ENCODE measurements around the gene RPN1.

Gene RPN1

DNA sequence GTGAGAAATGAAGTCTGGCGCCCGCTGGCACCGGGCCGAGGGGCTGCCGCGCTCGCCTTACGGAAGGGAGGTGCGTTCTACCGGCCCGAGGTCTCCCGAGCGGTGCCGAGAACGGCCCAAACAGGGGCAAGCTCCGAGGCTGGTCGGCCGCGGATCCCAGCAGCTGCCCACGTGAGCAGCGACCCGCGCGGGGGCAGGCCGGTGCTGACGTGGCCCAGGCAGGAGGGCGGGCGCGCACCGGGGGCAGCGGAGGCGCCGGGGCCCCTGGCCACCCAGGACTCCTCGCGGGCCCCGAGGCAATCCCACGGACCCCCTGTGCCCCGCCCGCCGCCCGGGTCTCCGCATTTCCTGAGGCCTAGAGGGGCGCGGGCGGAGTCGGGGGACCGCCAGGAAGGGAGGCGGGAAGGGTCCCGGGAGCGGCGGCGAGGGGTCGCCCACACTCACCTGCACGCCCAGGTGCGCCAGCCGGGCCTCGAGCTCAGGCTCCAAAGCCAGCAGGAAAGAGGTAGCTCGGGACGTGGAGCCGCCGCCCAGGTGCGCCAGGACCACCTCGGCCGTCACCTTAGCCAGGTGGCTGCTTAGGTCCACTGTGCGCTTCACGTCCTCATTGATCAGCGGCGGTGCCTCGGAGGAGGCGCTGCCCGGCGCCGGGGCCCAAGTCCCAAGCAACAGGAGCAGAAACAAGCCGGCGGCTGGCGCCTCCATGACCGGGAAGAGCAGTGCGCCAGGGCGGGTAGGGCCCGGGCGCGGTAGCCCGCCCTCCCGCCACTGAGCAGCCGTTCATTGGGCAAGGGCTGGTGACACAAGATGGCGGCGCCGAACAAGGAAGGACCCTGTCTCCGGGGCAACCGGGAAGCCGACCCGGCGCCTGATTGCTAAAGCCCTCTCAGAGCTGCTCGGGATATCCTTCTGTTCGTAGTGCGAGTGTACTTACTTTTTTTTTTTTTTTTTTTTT lies at the start of gene RPN1:
TSS of gene RPN1 (minus strand) at position 723 of the 955 bp plus-strand sequence. CDS start at position 705, 18 bp downstream.
- ChIA-PET POLR2A (interaction anchor here (1.7 kb wide), 1 partner anchor 32 kb away, joined by 7 read pairs; no protein-coding TSS in a partner anchor), CTCF (interaction anchor here (0.9 to 2.3 kb wide), 6 partner anchors 10 to 196 kb away, joined by 3 to 15 read pairs (median 4); no protein-coding TSS in a partner anchor)
- peak; percentile 94 for DNase-seq (ENCODE audit: extremely low spot score)
- TF ChIP-seq, protein P1, sequence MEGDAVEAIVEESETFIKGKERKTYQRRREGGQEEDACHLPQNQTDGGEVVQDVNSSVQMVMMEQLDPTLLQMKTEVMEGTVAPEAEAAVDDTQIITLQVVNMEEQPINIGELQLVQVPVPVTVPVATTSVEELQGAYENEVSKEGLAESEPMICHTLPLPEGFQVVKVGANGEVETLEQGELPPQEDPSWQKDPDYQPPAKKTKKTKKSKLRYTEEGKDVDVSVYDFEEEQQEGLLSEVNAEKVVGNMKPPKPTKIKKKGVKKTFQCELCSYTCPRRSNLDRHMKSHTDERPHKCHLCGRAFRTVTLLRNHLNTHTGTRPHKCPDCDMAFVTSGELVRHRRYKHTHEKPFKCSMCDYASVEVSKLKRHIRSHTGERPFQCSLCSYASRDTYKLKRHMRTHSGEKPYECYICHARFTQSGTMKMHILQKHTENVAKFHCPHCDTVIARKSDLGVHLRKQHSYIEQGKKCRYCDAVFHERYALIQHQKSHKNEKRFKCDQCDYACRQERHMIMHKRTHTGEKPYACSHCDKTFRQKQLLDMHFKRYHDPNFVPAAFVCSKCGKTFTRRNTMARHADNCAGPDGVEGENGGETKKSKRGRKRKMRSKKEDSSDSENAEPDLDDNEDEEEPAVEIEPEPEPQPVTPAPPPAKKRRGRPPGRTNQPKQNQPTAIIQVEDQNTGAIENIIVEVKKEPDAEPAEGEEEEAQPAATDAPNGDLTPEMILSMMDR (IDR thresholded peaks at IDR 0.05; ENCODE audit: control extremely low read depth, extremely low read depth, low read depth, missing control alignments) = no peak

DNA sequence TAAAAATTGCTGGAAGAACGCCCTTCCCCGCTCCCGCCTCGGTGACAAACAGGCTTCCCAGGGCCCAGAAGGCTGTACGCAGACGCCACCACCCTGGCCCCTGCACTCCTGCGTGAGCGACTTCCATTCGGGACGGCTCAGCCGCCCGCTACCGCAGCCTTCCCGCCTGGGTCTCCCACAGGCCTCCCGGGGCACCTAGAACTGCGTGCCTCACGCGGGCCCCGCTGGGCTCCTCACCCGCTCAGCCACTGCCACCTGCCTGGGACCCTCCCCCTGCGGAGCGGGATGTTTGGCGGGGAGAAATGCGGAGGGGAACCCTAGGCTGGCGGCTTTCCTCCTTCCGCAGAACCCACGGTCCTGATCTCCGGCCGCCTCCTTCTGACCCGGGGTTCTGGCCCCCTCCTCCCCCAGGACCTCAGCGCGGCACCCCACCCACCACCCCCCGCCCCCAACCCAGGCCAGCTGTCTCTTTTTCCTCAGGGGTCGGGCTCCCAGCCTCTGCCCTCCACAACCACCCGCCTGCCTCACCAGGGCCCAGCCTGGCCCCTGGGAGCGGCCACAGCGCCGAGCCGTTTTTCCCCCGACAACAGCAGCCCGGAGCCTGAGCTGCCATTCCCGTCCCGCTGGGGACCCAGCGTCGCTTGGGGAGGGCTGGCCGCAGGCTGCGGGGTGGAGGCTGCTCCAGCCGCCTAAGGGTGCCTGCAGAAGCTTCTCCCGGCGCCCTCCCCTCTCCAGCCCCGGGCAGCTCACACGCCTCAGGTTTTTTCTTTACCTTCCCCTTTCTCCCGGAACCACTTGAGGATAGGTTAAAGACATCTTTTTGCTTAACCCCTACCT lies 47.8 kb upstream of the RPN1 start:
- CTCF ChIA-PET = interaction anchor here (4.5 kb wide), 1 partner anchor 17 kb away, joined by 18 read pairs; no protein-coding TSS in a partner anchor
- DNase-seq (ENCODE audit: extremely low spot score) = peak; percentile 39
- POLR2A ChIA-PET = interaction anchor here (0.7 kb wide), 1 partner anchor 30 kb away, joined by 3 read pairs; no protein-coding TSS in a partner anchor
- TF ChIP-seq, protein P1 (IDR thresholded peaks at IDR 0.05; ENCODE audit: control extremely low read depth, extremely low read depth, low read depth, missing control alignments) = no peak

DNA sequence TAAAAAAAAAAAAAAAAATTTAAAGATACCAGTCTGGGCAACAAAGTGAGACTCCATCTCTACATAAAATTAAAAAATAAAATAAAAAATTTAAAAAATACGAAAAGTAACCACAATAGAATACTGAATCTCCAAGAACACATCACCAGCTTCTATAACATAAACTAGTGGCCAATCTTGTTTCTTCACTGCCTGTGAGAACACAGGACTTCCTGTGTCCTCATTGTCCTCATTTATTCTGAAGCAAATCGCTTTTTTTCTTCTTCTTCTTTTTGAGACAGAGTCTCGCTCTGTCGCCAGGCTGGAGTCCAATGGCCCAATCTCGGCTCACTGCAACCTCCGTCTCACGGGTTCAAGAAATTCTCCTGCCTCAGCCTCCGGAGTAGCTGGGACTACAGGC lies 46.7 kb upstream of the RPN1 start:
- no peak for DNase-seq (ENCODE audit: extremely low spot score)
- TF ChIP-seq, protein P1 (IDR thresholded peaks at IDR 0.05; ENCODE audit: control extremely low read depth, extremely low read depth, low read depth, missing control alignments) = no peak
- ChIA-PET POLR2A (no interaction called here), CTCF (no interaction called here)

DNA sequence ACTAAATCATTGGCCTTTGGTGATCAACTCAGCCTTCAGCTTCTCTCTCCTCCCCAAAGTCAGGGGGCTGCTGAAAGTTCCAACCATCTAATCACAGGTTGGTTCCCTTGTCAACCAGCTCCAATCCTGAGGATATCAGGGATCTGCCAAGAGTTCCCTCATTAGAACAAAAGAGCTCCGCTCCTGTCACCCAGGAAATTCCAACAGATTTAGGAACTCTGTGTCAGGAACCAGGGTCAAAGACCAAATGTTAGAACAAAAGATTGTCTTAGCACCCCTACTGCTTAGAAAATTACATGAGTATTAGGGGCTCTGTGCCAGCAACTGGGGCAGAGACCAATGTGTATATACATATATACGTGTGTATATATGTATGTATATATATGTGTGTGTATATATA lies 43.1 kb upstream of the RPN1 start:
- TF ChIP-seq, protein P1 (IDR thresholded peaks at IDR 0.05; ENCODE audit: control extremely low read depth, extremely low read depth, low read depth, missing control alignments) = no peak
- ChIA-PET POLR2A (no interaction called here), CTCF (interaction anchor here (2.3 kb wide), 1 partner anchor 13 kb away, joined by 9 read pairs; no protein-coding TSS in a partner anchor)
- no peak for DNase-seq (ENCODE audit: extremely low spot score)

DNA sequence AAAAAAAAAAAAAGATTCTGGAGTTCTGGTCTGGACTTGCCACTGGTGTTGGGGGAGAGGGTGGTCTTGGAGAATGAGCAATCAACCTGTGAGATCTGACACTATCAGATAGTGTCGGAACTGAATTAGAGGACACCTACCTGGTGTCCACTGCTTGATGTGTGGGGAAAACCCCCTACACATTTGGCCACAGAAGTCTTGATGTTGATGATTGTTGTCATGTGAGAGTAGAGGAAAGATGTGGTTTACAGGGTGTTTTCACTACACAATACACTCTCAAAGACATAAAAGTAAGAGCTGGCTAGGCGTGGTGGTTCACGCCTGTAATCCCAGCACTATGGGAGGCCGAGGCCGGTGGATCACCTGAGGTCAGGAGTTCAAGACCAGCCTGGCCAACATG lies 38.4 kb upstream of the RPN1 start:
- POLR2A ChIA-PET = interaction anchor here (1.0 kb wide), 1 partner anchor 9 kb away, joined by 3 read pairs; no protein-coding TSS in a partner anchor
- CTCF ChIA-PET = interaction anchor here (1.3 to 4.0 kb wide), 4 partner anchors 8 to 106 kb away, joined by 3 to 14 read pairs (median 7); no protein-coding TSS in a partner anchor
- no peak for DNase-seq (ENCODE audit: extremely low spot score)
- TF ChIP-seq, protein P1 (IDR thresholded peaks at IDR 0.05; ENCODE audit: control extremely low read depth, extremely low read depth, low read depth, missing control alignments) = no peak

DNA sequence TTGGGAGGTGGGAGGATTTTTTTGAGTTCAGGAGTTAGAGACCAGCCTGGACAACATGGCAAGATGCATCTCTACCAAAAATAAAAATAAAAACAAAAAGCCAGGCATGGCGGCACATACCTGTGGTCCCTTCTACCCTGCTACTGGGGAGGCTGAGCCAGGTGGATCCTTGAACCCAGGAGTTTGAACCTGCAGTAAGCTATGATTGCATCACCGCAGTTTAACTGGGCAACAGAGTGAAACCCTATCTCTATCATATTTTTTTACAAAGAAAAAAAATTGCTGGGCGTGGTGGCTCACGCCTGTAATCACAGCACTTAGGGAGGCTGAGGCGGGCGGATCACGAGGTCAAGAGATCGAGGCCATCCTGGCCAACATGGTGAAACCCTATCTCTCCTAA lies 35.8 kb upstream of the RPN1 start:
- TF ChIP-seq, protein P1 (IDR thresholded peaks at IDR 0.05; ENCODE audit: control extremely low read depth, extremely low read depth, low read depth, missing control alignments) = no peak
- CTCF ChIA-PET = interaction anchor here (0.8 kb wide), 1 partner anchor 284 kb away, joined by 3 read pairs; no protein-coding TSS in a partner anchor
- DNase-seq (ENCODE audit: extremely low spot score) = no peak
- POLR2A ChIA-PET = no interaction called here

Data from GM10248 (cell line).